PC-3 (cell line): ENCODE data around the gene ACOXL. TPM values are rescaled to one million over a fixed set of nuclear protein-coding genes. Genes with fewer than 3 reads are reported as not detected.

Experiments used
- ATAC-seq: fragments of 200-7000 bp; cut with Tn5 transposase; 2 replicates; pipeline ENCODE4 v1.9.1; 2020; ENCODE audit warnings: mild to moderate bottlenecking, moderate library complexity
- BruUV-seq: library from RNA; stranded (reverse); fragments of 400-500 nt; replicated peaks from 2 replicates; lab custom pipeline; 2021; lab: Mats Ljungman, UMichigan
- CTCF ChIA-PET: fragments of 300-600 bp; sonication (Branson Sonifier 250); formaldehyde crosslinking; loops from one replicate; lab custom pipeline; 2022; ENCODE audit warnings: antibody characterized with exemption; lab: Charles Lee
- POLR2A ChIA-PET: fragments of 300-600 bp; sonication (Branson Sonifier 250); formaldehyde crosslinking; loops from one replicate; lab custom pipeline; 2022; ENCODE audit warnings: antibody characterized with exemption; ENCODE audit not compliant: unreplicated experiment; lab: Charles Lee
- DNase-seq: peaks from one replicate; pipeline ENCODE4 v3.0.0-alpha.2; 2015
- H2AFZ ChIP-seq: fragments of 300-600 bp; sonication (generic); 2 replicates; pipeline ENCODE4 v1.6.0; 2016; ENCODE audit warnings: antibody characterized with exemption, low read length
- H3F3A ChIP-seq: fragments of 300-600 bp; sonication (generic); one replicate; pipeline ENCODE4 v1.6.0; 2017; ENCODE audit warnings: antibody characterized with exemption, low read length, control low read depth, mild to moderate bottlenecking; ENCODE audit not compliant: unreplicated experiment
- H3K27ac ChIP-seq: fragments of 300-600 bp; sonication (generic); 2 replicates; pipeline ENCODE4 v1.5.1; 2016; ENCODE audit warnings: mild to moderate bottlenecking, low read length
- H3K27me3 ChIP-seq: fragments of 300-600 bp; sonication (generic); 2 replicates; pipeline ENCODE4 v1.6.1; 2016; ENCODE audit warnings: low read length, mixed read lengths
- H3K36me3 ChIP-seq: fragments of 300-600 bp; sonication (generic); 2 replicates; pipeline ENCODE4 v1.6.1; 2016; ENCODE audit warnings: low read depth, mixed run types, low read length, mixed read lengths
- H3K4me1 ChIP-seq: fragments of 300-600 bp; sonication (generic); 2 replicates; pipeline ENCODE4 v1.5.1; 2016; ENCODE audit warnings: low read length; ENCODE audit not compliant: insufficient read depth
- H3K4me2 ChIP-seq: fragments of 300-600 bp; sonication (generic); 2 replicates; pipeline ENCODE4 v1.6.0; 2016; ENCODE audit warnings: low read length
- H3K4me3 ChIP-seq: fragments of 300-600 bp; sonication (generic); 2 replicates; pipeline ENCODE4 v1.5.1; 2016; ENCODE audit warnings: mild to moderate bottlenecking, low read length, mixed read lengths
- H3K79me2 ChIP-seq: fragments of 300-600 bp; sonication (generic); 2 replicates; pipeline ENCODE4 v1.6.1; 2017; ENCODE audit warnings: low read length, mixed read lengths
- H3K9ac ChIP-seq: fragments of 300-600 bp; sonication (generic); 2 replicates; pipeline ENCODE4 v1.6.0; 2016; ENCODE audit warnings: mild to moderate bottlenecking, low read length
- H3K9me2 ChIP-seq: fragments of 300-600 bp; sonication (generic); replicated peaks from 2 replicates; pipeline ENCODE4 v1.6.1; 2016; ENCODE audit warnings: mixed run types, low read length, mixed read lengths
- H3K9me3 ChIP-seq: fragments of 300-600 bp; sonication (generic); 2 replicates; pipeline ENCODE4 v1.6.1; 2016; ENCODE audit warnings: low read length, mixed read lengths
- H4K20me1 ChIP-seq: fragments of 300-600 bp; sonication (generic); 2 replicates; pipeline ENCODE4 v1.6.1; 2016; ENCODE audit warnings: low read length, mixed read lengths
- EZH2 ChIP-seq: fragments of 300-600 bp; sonication (generic); IDR thresholded peaks from one replicate; pipeline ENCODE4 v1.6.1; 2017; ENCODE audit warnings: antibody characterized with exemption, mild to moderate bottlenecking, low read length; ENCODE audit not compliant: unreplicated experiment
- EZH2phosphoT487 ChIP-seq: fragments of 300-600 bp; sonication (generic); IDR thresholded peaks from 2 replicates; pipeline ENCODE4 v1.6.1; 2018; ENCODE audit warnings: mild to moderate bottlenecking, antibody characterized with exemption, low read length, borderline replicate concordance
- intact Hi-C: fragments of 100-400 bp; cut with micrococcal nuclease; formaldehyde crosslinking; loops from 2 replicates; pipeline ENCODE4 v1.9.0; 2023
- total RNA-seq: library from RNA; depleted of rRNA; stranded (reverse); fragments of >200 nt; gene quantifications from 2 replicates; pipeline ENCODE4 v1.2.3, GENCODE V29; 2014
- TF ChIP-seq, protein P1 (sequence below): fragments of 300-600 bp; sonication (generic); conservative IDR thresholded peaks from 2 replicates; pipeline ENCODE4 v1.5.1; 2017; ENCODE audit warnings: antibody characterized with exemption, low read depth, mild to moderate bottlenecking, low read length

ACOXL gene
- total RNA-seq, 1 experiment from 2014 or later, result 16.3 TPM

DNA sequence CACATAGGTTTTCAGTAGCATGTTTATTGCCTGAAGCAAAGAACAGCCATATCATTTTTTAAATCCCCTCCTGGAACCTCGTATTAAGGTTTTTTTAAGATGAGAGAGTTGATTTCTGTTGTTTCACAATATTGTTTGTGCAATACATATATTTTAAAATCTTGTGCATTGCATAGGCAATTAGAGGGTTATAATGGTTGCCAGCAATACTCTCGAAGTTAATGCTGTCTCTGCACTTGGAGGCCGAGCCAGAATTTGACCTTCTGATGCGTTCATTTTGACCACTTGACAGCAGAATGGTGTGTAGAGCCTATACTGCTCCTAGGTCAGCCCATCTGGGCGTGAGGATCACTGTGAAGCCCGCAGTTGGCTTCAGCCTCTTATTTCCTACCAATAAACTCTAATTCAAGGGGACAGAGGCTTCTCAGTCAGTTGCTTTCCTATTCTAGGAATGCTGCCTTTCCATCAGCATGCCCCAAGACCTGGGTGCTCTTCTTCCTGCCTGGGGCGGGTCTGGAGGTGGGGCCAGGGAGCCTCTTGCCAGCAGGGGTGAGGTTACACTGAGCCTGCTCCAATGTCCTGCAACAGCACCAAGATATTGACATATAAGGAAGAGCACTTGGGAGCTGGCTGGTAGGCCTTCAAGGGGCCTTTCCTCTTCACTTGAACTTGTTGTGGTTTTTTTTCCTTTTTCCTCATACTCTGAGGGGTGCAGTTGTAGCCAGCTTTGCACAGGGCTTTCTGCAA is 297.0 kb downstream of the ACOXL start:
- Histone ChIP-seq H3K9me2 (no peaks in the 10 kb centered on the region), H3K4me1 (peaks cover 44% of the 10 kb centered on the region), H3K79me2 (no peaks in the 10 kb centered on the region), H4K20me1 (no peaks in the 10 kb centered on the region), H3K4me2 (peak overlapping the region; percentile 5), H3K9ac (no peak overlapping the region), H2AFZ (no peak overlapping the region), H3K9me3 (no peaks in the 10 kb centered on the region), H3K4me3 (no peak overlapping the region), H3K27ac (no peak overlapping the region), H3K27me3 (no peaks in the 10 kb centered on the region), H3K36me3 (no peaks in the 10 kb centered on the region), H3F3A (no peaks in the 10 kb centered on the region)
- peak; percentile 60 for DNase-seq
- BruUV-seq, result no TSS peak
- POLR2A ChIA-PET, result interaction anchor here (0.6 kb wide), 1 partner anchor 138 kb away, joined by 3 read pairs; no protein-coding TSS in a partner anchor
- intact Hi-C loops, result loop anchor here (1.0 kb wide), 1 partner anchor 93 kb away; no protein-coding TSS in a partner anchor
- CTCF ChIA-PET, result no interaction called here
- ATAC-seq, result peak; percentile 47
- TF ChIP-seq, protein P1, sequence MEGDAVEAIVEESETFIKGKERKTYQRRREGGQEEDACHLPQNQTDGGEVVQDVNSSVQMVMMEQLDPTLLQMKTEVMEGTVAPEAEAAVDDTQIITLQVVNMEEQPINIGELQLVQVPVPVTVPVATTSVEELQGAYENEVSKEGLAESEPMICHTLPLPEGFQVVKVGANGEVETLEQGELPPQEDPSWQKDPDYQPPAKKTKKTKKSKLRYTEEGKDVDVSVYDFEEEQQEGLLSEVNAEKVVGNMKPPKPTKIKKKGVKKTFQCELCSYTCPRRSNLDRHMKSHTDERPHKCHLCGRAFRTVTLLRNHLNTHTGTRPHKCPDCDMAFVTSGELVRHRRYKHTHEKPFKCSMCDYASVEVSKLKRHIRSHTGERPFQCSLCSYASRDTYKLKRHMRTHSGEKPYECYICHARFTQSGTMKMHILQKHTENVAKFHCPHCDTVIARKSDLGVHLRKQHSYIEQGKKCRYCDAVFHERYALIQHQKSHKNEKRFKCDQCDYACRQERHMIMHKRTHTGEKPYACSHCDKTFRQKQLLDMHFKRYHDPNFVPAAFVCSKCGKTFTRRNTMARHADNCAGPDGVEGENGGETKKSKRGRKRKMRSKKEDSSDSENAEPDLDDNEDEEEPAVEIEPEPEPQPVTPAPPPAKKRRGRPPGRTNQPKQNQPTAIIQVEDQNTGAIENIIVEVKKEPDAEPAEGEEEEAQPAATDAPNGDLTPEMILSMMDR, result no peak
- TF ChIP-seq EZH2 (no peak), EZH2phosphoT487 (no peak)

DNA sequence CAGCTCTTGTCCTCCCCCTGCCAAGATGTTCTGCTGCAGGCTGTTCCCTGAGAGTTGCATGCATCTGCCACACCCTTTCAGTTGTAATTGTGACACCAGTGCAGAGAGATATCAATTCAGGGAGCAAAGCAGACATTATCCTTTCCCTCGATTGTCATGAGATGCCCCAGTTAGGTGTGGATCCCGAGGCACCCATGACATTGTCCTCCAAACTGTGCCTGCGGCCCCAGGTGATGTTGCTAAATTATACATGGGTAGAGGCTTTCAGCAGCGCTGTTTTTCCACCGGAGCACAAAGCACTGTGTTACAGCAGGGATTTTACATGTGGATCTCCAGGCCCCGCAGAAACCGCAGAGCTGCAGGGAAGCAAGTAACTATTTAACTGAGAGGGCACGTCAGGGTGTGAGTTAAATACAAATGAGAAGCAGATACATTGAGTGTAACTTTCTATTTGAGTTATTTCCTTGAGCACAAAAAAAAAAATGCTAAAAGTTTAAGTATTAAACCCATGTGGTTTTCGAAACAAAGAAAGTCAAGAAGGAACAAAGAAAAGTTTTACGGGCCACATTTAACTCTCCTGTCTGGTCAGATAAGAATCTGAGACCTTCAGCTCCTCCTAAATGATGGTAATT is 298.0 kb downstream of the ACOXL start:
- no peak overlapping the region for H3K27ac ChIP-seq
- CTCF ChIA-PET, result no interaction called here
- no peaks in the 10 kb centered on the region for H3K27me3 ChIP-seq
- no TSS peak for BruUV-seq
- no peaks in the 10 kb centered on the region for H3F3A ChIP-seq
- no peak overlapping the region for H3K4me3 ChIP-seq
- H4K20me1 ChIP-seq, result no peaks in the 10 kb centered on the region
- no peaks in the 10 kb centered on the region for H3K9me3 ChIP-seq
- H3K4me2 ChIP-seq, result no peak overlapping the region
- intact Hi-C loops, result no loop called here
- no peak for DNase-seq
- no peak overlapping the region for H3K9ac ChIP-seq
- no peaks in the 10 kb centered on the region for H3K9me2 ChIP-seq
- TF ChIP-seq EZH2 (no peak), EZH2phosphoT487 (no peak)
- TF ChIP-seq, protein P1, result no peak
- ATAC-seq, result no peak
- POLR2A ChIA-PET, result no interaction called here
- H3K36me3 ChIP-seq, result no peaks in the 10 kb centered on the region
- H2AFZ ChIP-seq, result no peak overlapping the region
- H3K79me2 ChIP-seq, result no peaks in the 10 kb centered on the region
- peaks cover 44% of the 10 kb centered on the region for H3K4me1 ChIP-seq

DNA sequence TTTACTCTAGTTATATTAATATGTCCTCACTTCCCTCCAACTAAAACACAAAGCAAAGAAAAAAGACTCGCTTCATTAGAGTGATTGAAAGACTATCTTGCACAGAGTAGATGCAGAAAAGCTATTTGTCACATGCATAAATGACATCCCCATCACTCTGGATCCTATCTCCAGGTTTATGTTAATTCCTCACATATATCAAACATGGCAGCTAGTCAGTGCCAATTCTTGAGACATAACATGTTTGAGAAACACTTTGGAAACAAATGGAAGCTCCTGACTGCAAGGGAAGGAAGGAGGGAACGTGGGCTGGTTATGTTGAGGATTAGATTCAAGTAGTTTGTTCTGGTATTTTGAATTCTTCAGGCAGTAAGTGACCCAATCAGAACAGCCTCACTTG is 298.6 kb downstream of the ACOXL start:
- Histone ChIP-seq H3K9me2 (no peaks in the 10 kb centered on the region), H3K4me2 (no peak overlapping the region), H3K9me3 (no peaks in the 10 kb centered on the region), H3F3A (no peaks in the 10 kb centered on the region), H4K20me1 (no peaks in the 10 kb centered on the region), H3K27me3 (no peaks in the 10 kb centered on the region), H3K4me1 (peaks cover 44% of the 10 kb centered on the region), H3K36me3 (no peaks in the 10 kb centered on the region), H3K79me2 (no peaks in the 10 kb centered on the region), H3K4me3 (no peak overlapping the region), H3K9ac (no peak overlapping the region), H3K27ac (no peak overlapping the region), H2AFZ (no peak overlapping the region)
- ChIA-PET POLR2A (no interaction called here), CTCF (no interaction called here)
- intact Hi-C loops, result no loop called here
- no TSS peak for BruUV-seq
- ATAC-seq, result no peak
- no peak for DNase-seq
- TF ChIP-seq EZH2phosphoT487 (no peak), EZH2 (no peak)
- TF ChIP-seq, protein P1, result no peak
